Activated CD4-positive, CD25-positive, alpha-beta regulatory T cell treated with anti-CD3 and anti-CD28 coated beads, Interleukin-2, amount 50 U/mL, for 72 hours (primary cell): ENCODE measurements around the gene SPATA2L.

Experiments
- DNase-seq: peaks from one replicate; pipeline ENCODE4 v3.0.0; 2021

Gene SPATA2L

GRCh38 chr16:89701425-89702406 lies at the start of gene SPATA2L:
TSS of gene SPATA2L (minus strand) at chr16:89701705. CDS start at chr16:89701232, 473 bp downstream.
- peak; percentile 96 for DNase-seq

GRCh38 chr16:89749637-89750036 lies 48.1 kb upstream of the SPATA2L start:
- DNase-seq: no peak

- no peak for DNase-seq
Measured at GRCh38 chr16:89748921-89749320, 47.4 kb upstream of the SPATA2L start.

GRCh38 chr16:89748076-89748475 lies 46.6 kb upstream of the SPATA2L start:
- no peak for DNase-seq

GRCh38 chr16:89746043-89746442 lies 44.5 kb upstream of the SPATA2L start:
- DNase-seq: no peak

- DNase-seq: no peak
Measured at GRCh38 chr16:89744813-89745212, 43.3 kb upstream of the SPATA2L start.

- DNase-seq: no peak
Measured at GRCh38 chr16:89742948-89743347, 41.4 kb upstream of the SPATA2L start.

GRCh38 chr16:89741342-89742014 lies 40.0 kb upstream of the SPATA2L start:
- no peak for DNase-seq

- no peak for DNase-seq
Measured at GRCh38 chr16:89739383-89739782, 37.9 kb upstream of the SPATA2L start.

GRCh38 chr16:89738538-89739317 lies 37.2 kb upstream of the SPATA2L start:
- no peak for DNase-seq

GRCh38 chr16:89738072-89738377 lies 36.5 kb upstream of the SPATA2L start:
- DNase-seq: no peak

- DNase-seq: no peak
Measured at GRCh38 chr16:89737341-89738071, 36.0 kb upstream of the SPATA2L start.

- no peak for DNase-seq
Measured at GRCh38 chr16:89736554-89736953, 35.0 kb upstream of the SPATA2L start.

GRCh38 chr16:89733792-89734191 lies 32.3 kb upstream of the SPATA2L start:
- DNase-seq: no peak

GRCh38 chr16:89733322-89733721 lies 31.8 kb upstream of the SPATA2L start:
- no peak for DNase-seq

GRCh38 chr16:89732918-89733242 lies 31.4 kb upstream of the SPATA2L start:
- no peak for DNase-seq

GRCh38 chr16:89732142-89732917 lies 30.8 kb upstream of the SPATA2L start:
- no peak for DNase-seq

- DNase-seq: no peak
Measured at GRCh38 chr16:89730610-89731234, 29.2 kb upstream of the SPATA2L start.

GRCh38 chr16:89729863-89730593 lies 28.5 kb upstream of the SPATA2L start:
- DNase-seq: no peak

GRCh38 chr16:89729293-89729692 lies 27.8 kb upstream of the SPATA2L start:
- DNase-seq: no peak
